Peyer's patch (tissue), 4 donors: ENCODE results near the gene STAM. TPM values are rescaled to one million over a fixed set of nuclear protein-coding genes. Genes with fewer than 3 reads are reported as not detected.

ENCODE experiments used
- DNase-seq, 3 donors: peaks; one replicate each; pipeline ENCODE4 v3.0.0-alpha.2; 2017 to 2019
- H3K27ac ChIP-seq, 4 donors: fragments of 200-600 bp; sonication (generic); one replicate each; pipeline ENCODE4 v1.5.1; 2016 to 2019
- H3K27me3 ChIP-seq, 2 donors: fragments of 200-600 bp; sonication (generic); one replicate each; pipeline ENCODE4 v1.5.1; 2019
- H3K36me3 ChIP-seq, 3 donors: fragments of 200-600 bp; sonication (generic); one replicate each; pipeline ENCODE4 v1.5.1; 2016 to 2019
- H3K4me1 ChIP-seq, 4 donors: fragments of 200-600 bp; sonication (generic); one replicate each; pipeline ENCODE4 v1.5.1; 2016 to 2019
- H3K4me3 ChIP-seq, 4 donors: fragments of 200-600 bp; sonication (generic); 1 replicate in 3 of 4; 2 replicates in 1 of 4; pipeline ENCODE4 v1.5.1; 2016 to 2019; ENCODE audit warnings: mild to moderate bottlenecking in 1 of 4
- H3K9me3 ChIP-seq, 4 donors: fragments of 200-600 bp; sonication (generic); one replicate each; pipeline ENCODE4 v1.5.1; 2016 to 2019; ENCODE audit warnings: mild to moderate bottlenecking in 1 of 4
- POLR2A ChIP-seq, 2 donors: fragments of 450-650 bp; IDR thresholded peaks; one replicate each; pipeline ENCODE4 v1.5.1; 2017; ENCODE audit warnings: antibody characterized with exemption in 2 of 2, mild to moderate bottlenecking in 2 of 2, moderate library complexity in 2 of 2
- total RNA-seq, 4 donors: library from RNA; depleted of rRNA; stranded (reverse); fragments of >200 nt; gene quantifications; one replicate each; pipeline ENCODE4 v1.1.0, GENCODE V29; 2016
- TF ChIP-seq, protein P1 (sequence below), 6 experiments: fragments of 450-650 bp in 4 of 6; fragments of 200-600 bp in 2 of 6; sonication (generic) in 1 of 6; IDR thresholded peaks; one replicate each; pipeline ENCODE4 v1.5.1; 2017 to 2019; ENCODE audit warnings: antibody characterized with exemption in 6 of 6, mild to moderate bottlenecking in 3 of 6, moderate library complexity in 1 of 6

Gene STAM
- total RNA-seq, 4 donors from 2014 or later, result 7.9 to 28.1 (median 16.2) TPM

DNA sequence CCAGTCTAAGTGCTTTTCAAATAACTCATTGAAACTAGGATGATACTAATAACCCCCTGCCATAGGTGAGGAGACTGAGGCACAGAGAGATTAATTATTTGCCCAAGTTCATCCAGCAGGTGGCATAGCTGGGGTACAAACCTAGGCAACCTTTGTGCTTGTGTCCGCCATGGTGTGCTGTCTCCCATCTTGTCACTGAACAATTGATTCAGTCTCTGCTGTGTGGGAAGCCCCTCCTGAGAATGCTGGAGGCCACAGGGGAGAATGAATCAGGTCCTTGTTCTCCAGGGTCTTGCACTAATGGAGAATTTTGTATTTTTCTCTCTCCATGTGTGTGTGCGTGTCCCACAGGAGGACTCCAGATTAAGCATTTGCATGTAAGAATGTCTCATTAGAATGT is 92.3 kb downstream of the STAM start:
- no peaks in the 10 kb centered on the region for H3K36me3 ChIP-seq
- no peak overlapping the region for H3K4me3 ChIP-seq
- no peaks in the 10 kb centered on the region for H3K9me3 ChIP-seq
- no peaks in the 10 kb centered on the region for H3K27me3 ChIP-seq
- no peak overlapping the region for H3K27ac ChIP-seq
- no peaks in the 10 kb centered on the region for H3K4me1 ChIP-seq
- TF ChIP-seq POLR2A (IDR thresholded peaks at IDR 0.05), result no peak
- TF ChIP-seq, protein P1, sequence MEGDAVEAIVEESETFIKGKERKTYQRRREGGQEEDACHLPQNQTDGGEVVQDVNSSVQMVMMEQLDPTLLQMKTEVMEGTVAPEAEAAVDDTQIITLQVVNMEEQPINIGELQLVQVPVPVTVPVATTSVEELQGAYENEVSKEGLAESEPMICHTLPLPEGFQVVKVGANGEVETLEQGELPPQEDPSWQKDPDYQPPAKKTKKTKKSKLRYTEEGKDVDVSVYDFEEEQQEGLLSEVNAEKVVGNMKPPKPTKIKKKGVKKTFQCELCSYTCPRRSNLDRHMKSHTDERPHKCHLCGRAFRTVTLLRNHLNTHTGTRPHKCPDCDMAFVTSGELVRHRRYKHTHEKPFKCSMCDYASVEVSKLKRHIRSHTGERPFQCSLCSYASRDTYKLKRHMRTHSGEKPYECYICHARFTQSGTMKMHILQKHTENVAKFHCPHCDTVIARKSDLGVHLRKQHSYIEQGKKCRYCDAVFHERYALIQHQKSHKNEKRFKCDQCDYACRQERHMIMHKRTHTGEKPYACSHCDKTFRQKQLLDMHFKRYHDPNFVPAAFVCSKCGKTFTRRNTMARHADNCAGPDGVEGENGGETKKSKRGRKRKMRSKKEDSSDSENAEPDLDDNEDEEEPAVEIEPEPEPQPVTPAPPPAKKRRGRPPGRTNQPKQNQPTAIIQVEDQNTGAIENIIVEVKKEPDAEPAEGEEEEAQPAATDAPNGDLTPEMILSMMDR (IDR thresholded peaks at IDR 0.05), result peak in 3 of 6 experiments; percentile 7 to 18 (median 16)
- no peak for DNase-seq

DNA sequence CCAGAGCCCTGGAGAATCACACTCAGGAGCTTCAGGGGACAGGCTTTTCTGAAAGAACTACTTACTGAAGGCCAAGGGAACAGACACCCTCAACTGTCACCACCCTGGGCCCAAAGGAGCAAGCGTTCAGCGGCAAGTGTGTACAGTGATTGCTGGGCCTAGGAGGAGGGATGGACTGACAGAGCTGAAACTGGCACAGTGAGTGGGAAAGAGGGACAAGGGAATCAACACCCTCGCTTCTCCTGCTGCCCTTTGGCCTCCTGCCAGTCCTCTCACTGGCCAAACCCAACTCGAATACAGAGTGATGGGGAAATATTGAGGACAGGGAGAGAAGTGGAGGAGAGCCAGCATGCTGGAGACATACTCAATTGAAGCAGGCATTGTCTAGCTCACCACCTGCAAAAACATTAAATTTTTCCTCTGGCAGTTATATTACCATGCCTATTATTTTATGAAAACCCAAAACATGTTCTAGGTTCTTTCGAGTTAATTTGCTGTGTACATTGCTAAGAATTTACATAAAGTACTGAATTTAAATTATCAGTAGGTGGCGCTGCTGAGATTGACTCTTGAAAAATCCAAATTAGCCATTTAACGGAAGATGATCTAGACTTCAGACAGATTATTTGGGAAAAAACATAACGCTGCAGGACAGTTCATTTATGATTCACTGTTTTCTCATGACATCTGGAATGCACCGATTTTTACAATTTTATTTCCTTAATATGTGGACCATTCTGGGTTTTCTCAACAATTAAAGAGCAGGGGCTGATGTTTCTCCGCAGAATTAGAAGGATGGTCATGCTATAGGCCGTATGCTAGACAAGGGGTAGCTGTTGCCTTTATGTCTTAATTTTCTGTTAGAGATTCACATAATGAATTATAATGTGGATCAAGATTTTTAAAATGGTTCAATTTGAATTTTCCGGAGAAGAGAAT is 93.3 kb downstream of the STAM start:
- DNase-seq, result no peak
- TF ChIP-seq, protein P1 (IDR thresholded peaks at IDR 0.05), result peak in 5 of 6 experiments; percentile 51 to 76 (median 69)
- TF ChIP-seq POLR2A (IDR thresholded peaks at IDR 0.05), result no peak
- Histone ChIP-seq H3K27me3 (no peaks in the 10 kb centered on the region), H3K4me1 (no peaks in the 10 kb centered on the region), H3K36me3 (no peaks in the 10 kb centered on the region), H3K4me3 (no peak overlapping the region), H3K9me3 (no peaks in the 10 kb centered on the region), H3K27ac (no peak overlapping the region)

DNA sequence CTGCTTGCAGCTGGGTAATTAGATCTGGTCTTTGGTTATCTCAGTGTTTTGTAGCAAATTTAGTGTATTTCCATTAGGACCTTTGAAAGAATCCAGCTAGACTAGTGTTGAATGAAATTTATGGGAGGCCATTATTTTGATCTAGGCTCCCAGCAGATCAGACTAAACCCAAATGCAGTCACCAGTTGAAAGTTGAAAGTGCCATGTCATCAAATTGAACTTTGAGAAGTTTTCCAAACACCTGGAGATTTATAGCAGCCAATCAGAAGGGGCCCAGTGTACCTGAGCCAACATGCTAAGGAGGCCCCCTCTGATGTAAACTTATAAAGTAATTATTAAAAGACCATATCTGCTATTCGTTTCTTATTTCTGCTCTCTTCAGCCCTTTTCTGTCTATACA is 96.7 kb downstream of the STAM start:
- Histone ChIP-seq H3K27me3 (no peaks in the 10 kb centered on the region), H3K4me1 (peaks cover 0 to 8% (median 0%) of the 10 kb centered on the region in 4 donors), H3K9me3 (no peaks in the 10 kb centered on the region), H3K36me3 (no peaks in the 10 kb centered on the region), H3K27ac (no peak overlapping the region), H3K4me3 (no peak overlapping the region)
- TF ChIP-seq, protein P1 (IDR thresholded peaks at IDR 0.05), result no peak
- no peak for DNase-seq

DNA sequence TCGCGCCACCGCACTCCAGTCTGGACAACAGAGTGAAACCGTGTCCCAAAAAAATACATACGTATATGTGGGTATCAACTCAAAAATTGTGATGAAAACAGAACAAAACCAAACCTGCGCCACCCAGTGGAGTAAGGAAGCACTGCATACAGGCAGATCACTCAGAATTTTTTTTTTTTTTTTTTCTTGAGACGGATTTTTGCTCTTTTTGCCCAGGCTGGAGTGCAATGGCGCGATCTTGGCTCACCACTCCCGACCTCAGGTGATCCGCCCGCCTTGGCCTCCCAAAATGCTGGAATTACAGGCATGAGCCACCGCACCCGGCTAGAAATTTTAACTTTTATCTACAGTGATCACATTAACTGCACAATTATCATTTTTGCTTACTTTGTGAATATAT is 99.0 kb downstream of the STAM start:
- H3K27me3 ChIP-seq, result no peaks in the 10 kb centered on the region
- no peak overlapping the region for H3K27ac ChIP-seq
- DNase-seq, result peak; percentile 44 to 83 (median 60)
- TF ChIP-seq POLR2A (IDR thresholded peaks at IDR 0.05), result no peak
- TF ChIP-seq, protein P1 (IDR thresholded peaks at IDR 0.05), result peak; percentile 63 to 91 (median 78)
- H3K9me3 ChIP-seq, result no peaks in the 10 kb centered on the region
- H3K36me3 ChIP-seq, result no peaks in the 10 kb centered on the region
- peaks cover 0 to 8% (median 0%) of the 10 kb centered on the region in 4 donors for H3K4me1 ChIP-seq
- H3K4me3 ChIP-seq, result no peak overlapping the region

DNA sequence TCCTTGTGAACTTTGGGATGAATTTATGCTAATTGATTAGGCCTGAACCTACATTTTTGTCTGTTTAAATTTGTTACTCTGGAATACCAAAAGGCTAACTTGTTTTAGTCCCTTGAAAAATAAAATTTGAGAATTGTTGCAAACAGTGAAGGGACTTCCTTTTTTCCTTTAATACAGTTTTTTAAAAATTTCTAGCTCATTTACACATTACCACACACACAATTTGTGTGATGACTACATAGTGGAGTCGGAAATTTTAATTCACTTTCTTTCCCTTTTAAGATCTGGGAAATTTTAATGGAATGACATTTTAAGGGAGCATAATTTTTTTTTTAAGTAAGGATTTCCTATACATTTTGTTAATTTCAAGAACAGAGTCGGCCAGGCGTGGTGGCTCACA is 99.5 kb downstream of the STAM start:
- Histone ChIP-seq H3K4me1 (peaks cover 0 to 8% (median 0%) of the 10 kb centered on the region in 4 donors), H3K36me3 (no peaks in the 10 kb centered on the region), H3K27ac (no peak overlapping the region), H3K27me3 (no peaks in the 10 kb centered on the region), H3K4me3 (no peak overlapping the region), H3K9me3 (no peaks in the 10 kb centered on the region)
- no peak for DNase-seq
- no peak for TF ChIP-seq POLR2A (IDR thresholded peaks at IDR 0.05)
- TF ChIP-seq, protein P1 (IDR thresholded peaks at IDR 0.05), result no peak
